Measurements from ENCODE around the gene OR6B1.

Gene OR6B1

GRCh38 chr7:144000020-144000419, at the start of gene OR6B1:
OR6B1 (plus strand) TSS chr7:144000320; CDS start chr7:144003997, 3,677 bp downstream.
- DNase-seq = no peak

- DNase-seq = no peak
Observed at GRCh38 chr7:143953421-143953820, 46.7 kb upstream of the OR6B1 start.

GRCh38 chr7:143954135-143954534, 46.0 kb upstream of the OR6B1 start:
- no peak for DNase-seq

GRCh38 chr7:143954544-143954943, 45.6 kb upstream of the OR6B1 start, which contains the start of gene OR2F1:
OR2F1 (plus strand) TSS chr7:143954844; CDS start chr7:143959971, 5,127 bp downstream.
- no peak for DNase-seq

GRCh38 chr7:143958781-143959180, 41.3 kb upstream of the OR6B1 start:
- DNase-seq = no peak

GRCh38 chr7:143960813-143961610, 39.1 kb upstream of the OR6B1 start:
- no peak for DNase-seq

- no peak for DNase-seq
Observed at GRCh38 chr7:143965280-143965679, 34.8 kb upstream of the OR6B1 start.

- no peak for DNase-seq
Observed at GRCh38 chr7:143967398-143967797, 32.7 kb upstream of the OR6B1 start.

- DNase-seq = no peak
Observed at GRCh38 chr7:143973870-143974416, 26.2 kb upstream of the OR6B1 start.

- no peak for DNase-seq
Observed at GRCh38 chr7:143974459-143974858, 25.7 kb upstream of the OR6B1 start.

- no peak for DNase-seq
Observed at GRCh38 chr7:143975617-143976016, 24.5 kb upstream of the OR6B1 start.

GRCh38 chr7:143978585-143978984, 21.5 kb upstream of the OR6B1 start:
- DNase-seq = no peak

GRCh38 chr7:143979359-143979758, 20.8 kb upstream of the OR6B1 start:
- no peak for DNase-seq

GRCh38 chr7:143979998-143980397, 20.1 kb upstream of the OR6B1 start:
- DNase-seq = no peak

GRCh38 chr7:143980746-143981510, 19.2 kb upstream of the OR6B1 start:
- DNase-seq = no peak

- no peak for DNase-seq
Observed at GRCh38 chr7:143983960-143984359, 16.2 kb upstream of the OR6B1 start.

- DNase-seq = no peak
Observed at GRCh38 chr7:143987513-143987912, 12.6 kb upstream of the OR6B1 start.

- DNase-seq = no peak
Observed at GRCh38 chr7:143988976-143989745, 11.0 kb upstream of the OR6B1 start.

GRCh38 chr7:143992670-143993069, 7.5 kb upstream of the OR6B1 start:
- DNase-seq = no peak

GRCh38 chr7:143993924-143994323, 6.2 kb upstream of the OR6B1 start:
- no peak for DNase-seq

GRCh38 chr7:144001543-144001942, 1.4 kb downstream of the OR6B1 start:
- no peak for DNase-seq

- no peak for DNase-seq
Observed at GRCh38 chr7:144004703-144005102, 4.6 kb downstream of the OR6B1 start.

Data from MV-4-11 (cell line).